Activated CD8-positive, alpha-beta T cell treated with anti-CD3 and anti-CD28 coated beads, Interleukin-2, amount 10 ng/mL, durations not matched to agents 7 days and 5 days (primary cell): ENCODE measurements around the gene CDC16. TPM values are rescaled to one million over a fixed set of nuclear protein-coding genes. Genes with fewer than 3 reads are reported as not detected.
A peak's percentile ranks its signal among the peaks of the same experiment; 100 is the strongest.
"Not testable (repeated sequence)": the region's sequence is repeated elsewhere in the genome, so short reads cannot be mapped to it uniquely, and the experiment has no call there.

ENCODE experiments used
- ATAC-seq: fragments of 150-1000 bp; cut with Tn5 transposase; one replicate; pipeline ENCODE4 v1.10.0; 2021; ENCODE audit warnings: moderate library complexity
- CTCF ChIA-PET: fragments of 350-600 bp; sonication (Branson Sonifier 250); formaldehyde crosslinking; loops from one replicate; lab custom pipeline; 2021; ENCODE audit warnings: antibody characterized with exemption; lab: Charles Lee
- POLR2A ChIA-PET: fragments of 350-600 bp; sonication (Branson Sonifier 250); formaldehyde crosslinking; loops from one replicate; lab custom pipeline; 2021; ENCODE audit warnings: antibody characterized with exemption; lab: Charles Lee
- DNase-seq: peaks from one replicate; pipeline ENCODE4 v3.0.0-alpha.2; 2020
- H3K27ac Mint-ChIP-seq: one replicate; pipeline ENCODE4 v1.8.0; 2021; ENCODE audit warnings: mild to moderate bottlenecking, mixed read lengths
- H3K27me3 Mint-ChIP-seq: one replicate; pipeline ENCODE4 v1.8.0; 2021; ENCODE audit warnings: low read depth, mixed read lengths
- H3K36me3 Mint-ChIP-seq: one replicate; pipeline ENCODE4 v1.8.0; 2021; ENCODE audit warnings: low read depth, mixed read lengths
- H3K4me1 Mint-ChIP-seq: one replicate; pipeline ENCODE4 v1.8.0; 2021; ENCODE audit warnings: low read depth, mixed read lengths
- H3K4me3 Mint-ChIP-seq: one replicate; pipeline ENCODE4 v1.8.0; 2021; ENCODE audit warnings: mild to moderate bottlenecking, mixed read lengths
- H3K9me3 Mint-ChIP-seq: one replicate; pipeline ENCODE4 v1.8.0; 2022; ENCODE audit warnings: mixed read lengths; ENCODE audit not compliant: insufficient read depth
- total RNA-seq, 2 experiments: library from RNA; stranded (reverse); gene quantifications; one replicate each; pipeline ENCODE4 v1.2.3, GENCODE V29; 2021

The CDC16 gene
- 10 to 100 TPM; 71.4 to 74.7 TPM for total RNA-seq

- Mint-ChIP-seq H3K9me3 (no peaks in the 10 kb centered on the region), H3K27me3 (peaks cover 13% of the 10 kb centered on the region), H3K4me1 (peaks cover 24% of the 10 kb centered on the region), H3K27ac (peak within 1 kb of the TSS; percentile 71), H3K36me3 (peaks cover 27% of the 10 kb centered on the region), H3K4me3 (peak within 1 kb of the TSS; percentile 86)
- CTCF ChIA-PET = interaction anchor here (0.7 to 1.0 kb wide), 2 partner anchors 9 to 266 kb away, joined by 3 to 4 read pairs; no protein-coding TSS in a partner anchor
- ATAC-seq (peak; percentile 94), DNase-seq (peak; percentile 90)
- POLR2A ChIA-PET = no interaction called here
Observed at GRCh38 chr13:114234645-114235421, at the start of gene CDC16. Gene CDC16, plus strand, starts transcription at chr13:114234897. Its CDS starts 188 bp downstream, at chr13:114235085.

GRCh38 chr13:114185182-114185971 is 49.3 kb upstream of the CDC16 start:
- Mint-ChIP-seq H3K36me3 (peaks cover 3% of the 10 kb centered on the region), H3K4me1 (peaks cover 8% of the 10 kb centered on the region), H3K9me3 (peaks cover 14% of the 10 kb centered on the region), H3K27ac (no peak overlapping the region), H3K27me3 (peaks cover 8% of the 10 kb centered on the region), H3K4me3 (no peak overlapping the region)
- no peak for ATAC-seq
- ChIA-PET POLR2A (no interaction called here), CTCF (no interaction called here)
- DNase-seq = no peak

GRCh38 chr13:114194853-114195252 is 39.8 kb upstream of the CDC16 start:
- peaks cover 8% of the 10 kb centered on the region for H3K9me3 Mint-ChIP-seq
- H3K36me3 Mint-ChIP-seq = peaks cover 2% of the 10 kb centered on the region
- H3K4me1 Mint-ChIP-seq = peaks cover 13% of the 10 kb centered on the region
- peak overlapping the region; percentile 2 for H3K27ac Mint-ChIP-seq
- no peak overlapping the region for H3K4me3 Mint-ChIP-seq
- POLR2A ChIA-PET = no interaction called here
- ATAC-seq (no peak), DNase-seq (no peak)
- CTCF ChIA-PET = no interaction called here
- H3K27me3 Mint-ChIP-seq = peaks cover 5% of the 10 kb centered on the region

- Mint-ChIP-seq H3K27me3 (peaks cover 3% of the 10 kb centered on the region), H3K27ac (no peak overlapping the region), H3K9me3 (peaks cover 3% of the 10 kb centered on the region), H3K4me1 (peaks cover 13% of the 10 kb centered on the region), H3K4me3 (no peak overlapping the region), H3K36me3 (peaks cover 2% of the 10 kb centered on the region)
- CTCF ChIA-PET = no interaction called here
- no peak for ATAC-seq
- no peak for DNase-seq
- POLR2A ChIA-PET = no interaction called here
Observed at GRCh38 chr13:114196629-114197028, 38.1 kb upstream of the CDC16 start.

GRCh38 chr13:114198556-114198955 is 36.1 kb upstream of the CDC16 start:
- Mint-ChIP-seq H3K36me3 (no peaks in the 10 kb centered on the region), H3K27me3 (peaks cover 3% of the 10 kb centered on the region), H3K4me1 (peaks cover 19% of the 10 kb centered on the region), H3K27ac (no peak overlapping the region), H3K9me3 (no peaks in the 10 kb centered on the region), H3K4me3 (no peak overlapping the region)
- ChIA-PET POLR2A (no interaction called here), CTCF (no interaction called here)
- DNase-seq = no peak
- ATAC-seq = no peak

GRCh38 chr13:114199526-114199925 is 35.2 kb upstream of the CDC16 start:
- H3K4me1 Mint-ChIP-seq = peaks cover 20% of the 10 kb centered on the region
- H3K27ac Mint-ChIP-seq, POLR2A ChIA-PET: not testable (repeated sequence)

GRCh38 chr13:114199954-114200353 is 34.7 kb upstream of the CDC16 start:
- DNase-seq = no peak
- ChIA-PET CTCF (no interaction called here), POLR2A (no interaction called here)
- H3K27ac Mint-ChIP-seq = no peak overlapping the region
- H3K4me3 Mint-ChIP-seq = no peak overlapping the region
- ATAC-seq = no peak
- H3K4me1 Mint-ChIP-seq = peaks cover 17% of the 10 kb centered on the region
- peaks cover 3% of the 10 kb centered on the region for H3K36me3 Mint-ChIP-seq
- H3K27me3 Mint-ChIP-seq = peaks cover 3% of the 10 kb centered on the region
- H3K9me3 Mint-ChIP-seq = no peaks in the 10 kb centered on the region

More at GRCh38 chr13:114199526-114199925, 35.2 kb upstream of the CDC16 start:
- CTCF ChIA-PET, ATAC-seq, H3K4me3 Mint-ChIP-seq, DNase-seq, H3K27me3 Mint-ChIP-seq, H3K36me3 Mint-ChIP-seq, H3K9me3 Mint-ChIP-seq: not testable (repeated sequence)

GRCh38 chr13:114200399-114200911 is 34.2 kb upstream of the CDC16 start:
- CTCF ChIA-PET = no interaction called here
- Mint-ChIP-seq H3K27me3 (peaks cover 3% of the 10 kb centered on the region), H3K4me1 (peaks cover 13% of the 10 kb centered on the region), H3K27ac (no peak overlapping the region), H3K36me3 (peaks cover 3% of the 10 kb centered on the region), H3K4me3 (no peak overlapping the region), H3K9me3 (no peaks in the 10 kb centered on the region)
- POLR2A ChIA-PET = no interaction called here
- no peak for DNase-seq
- no peak for ATAC-seq

- DNase-seq (no peak), ATAC-seq (no peak)
- no peak overlapping the region for H3K4me3 Mint-ChIP-seq
- CTCF ChIA-PET = interaction anchor here (1.4 kb wide), 1 partner anchor 20 kb away, joined by 3 read pairs; no protein-coding TSS in a partner anchor
- no peaks in the 10 kb centered on the region for H3K9me3 Mint-ChIP-seq
- H3K27me3 Mint-ChIP-seq = no peaks in the 10 kb centered on the region
- H3K36me3 Mint-ChIP-seq = peaks cover 3% of the 10 kb centered on the region
- no peak overlapping the region for H3K27ac Mint-ChIP-seq
- peaks cover 13% of the 10 kb centered on the region for H3K4me1 Mint-ChIP-seq
- POLR2A ChIA-PET = no interaction called here
Observed at GRCh38 chr13:114202581-114202980, 32.1 kb upstream of the CDC16 start.

GRCh38 chr13:114203536-114203935 is 31.2 kb upstream of the CDC16 start:
- ChIA-PET POLR2A (no interaction called here), CTCF (no interaction called here)
- DNase-seq = peak; percentile 40
- H3K36me3 Mint-ChIP-seq = peaks cover 3% of the 10 kb centered on the region
- no peak overlapping the region for H3K4me3 Mint-ChIP-seq
- H3K9me3 Mint-ChIP-seq = no peaks in the 10 kb centered on the region
- ATAC-seq = no peak
- H3K4me1 Mint-ChIP-seq = peaks cover 13% of the 10 kb centered on the region
- no peak overlapping the region for H3K27ac Mint-ChIP-seq
- no peaks in the 10 kb centered on the region for H3K27me3 Mint-ChIP-seq

- CTCF ChIA-PET = no interaction called here
Observed at GRCh38 chr13:114204894-114205293, 29.8 kb upstream of the CDC16 start.

GRCh38 chr13:114208134-114208533 is 26.6 kb upstream of the CDC16 start:
- Mint-ChIP-seq H3K36me3 (peaks cover 3% of the 10 kb centered on the region), H3K9me3 (no peaks in the 10 kb centered on the region), H3K4me3 (no peak overlapping the region), H3K4me1 (peaks cover 11% of the 10 kb centered on the region), H3K27ac (no peak overlapping the region), H3K27me3 (peaks cover 7% of the 10 kb centered on the region)
- DNase-seq (no peak), ATAC-seq (no peak)
- ChIA-PET CTCF (no interaction called here), POLR2A (no interaction called here)

More at GRCh38 chr13:114204894-114205293, 29.8 kb upstream of the CDC16 start:
- H3K27me3 Mint-ChIP-seq = peaks cover 3% of the 10 kb centered on the region
- no peaks in the 10 kb centered on the region for H3K9me3 Mint-ChIP-seq
- H3K4me1 Mint-ChIP-seq = peaks cover 13% of the 10 kb centered on the region
- ATAC-seq (no peak), DNase-seq (no peak)
- no peak overlapping the region for H3K27ac Mint-ChIP-seq
- POLR2A ChIA-PET = no interaction called here
- peaks cover 3% of the 10 kb centered on the region for H3K36me3 Mint-ChIP-seq
- H3K4me3 Mint-ChIP-seq = no peak overlapping the region
